ENCODE measurements around the gene STAT1.

Gene STAT1

DNA sequence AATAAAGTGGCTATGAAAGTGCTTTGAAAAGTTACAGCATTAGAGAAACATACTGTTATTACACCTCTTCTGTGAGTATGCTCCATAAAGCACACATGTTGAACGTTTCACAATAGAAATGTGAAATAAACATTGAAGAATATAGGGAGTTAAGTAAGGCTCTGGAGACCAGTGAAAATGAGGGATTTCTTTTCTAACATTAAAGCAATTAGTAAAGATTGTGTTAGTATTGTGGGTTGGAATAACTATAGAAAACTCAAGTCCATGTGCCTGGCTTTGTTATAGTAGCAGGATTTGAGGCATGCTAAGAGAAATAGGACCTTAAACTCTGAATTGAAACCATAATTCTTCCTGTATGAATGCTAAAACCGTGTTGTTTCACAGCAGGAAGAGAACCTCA, 70.3 kb downstream of the STAT1 start:
- in situ Hi-C loops (cut with MboI; ENCODE audit: low pct_unique_long_range_greater_than_20kb, low sequenced_read_pairs, unreplicated experiment), result no loop called here
- no peak for DNase-seq (ENCODE audit: low spot score)
- TF ChIP-seq, protein P1, sequence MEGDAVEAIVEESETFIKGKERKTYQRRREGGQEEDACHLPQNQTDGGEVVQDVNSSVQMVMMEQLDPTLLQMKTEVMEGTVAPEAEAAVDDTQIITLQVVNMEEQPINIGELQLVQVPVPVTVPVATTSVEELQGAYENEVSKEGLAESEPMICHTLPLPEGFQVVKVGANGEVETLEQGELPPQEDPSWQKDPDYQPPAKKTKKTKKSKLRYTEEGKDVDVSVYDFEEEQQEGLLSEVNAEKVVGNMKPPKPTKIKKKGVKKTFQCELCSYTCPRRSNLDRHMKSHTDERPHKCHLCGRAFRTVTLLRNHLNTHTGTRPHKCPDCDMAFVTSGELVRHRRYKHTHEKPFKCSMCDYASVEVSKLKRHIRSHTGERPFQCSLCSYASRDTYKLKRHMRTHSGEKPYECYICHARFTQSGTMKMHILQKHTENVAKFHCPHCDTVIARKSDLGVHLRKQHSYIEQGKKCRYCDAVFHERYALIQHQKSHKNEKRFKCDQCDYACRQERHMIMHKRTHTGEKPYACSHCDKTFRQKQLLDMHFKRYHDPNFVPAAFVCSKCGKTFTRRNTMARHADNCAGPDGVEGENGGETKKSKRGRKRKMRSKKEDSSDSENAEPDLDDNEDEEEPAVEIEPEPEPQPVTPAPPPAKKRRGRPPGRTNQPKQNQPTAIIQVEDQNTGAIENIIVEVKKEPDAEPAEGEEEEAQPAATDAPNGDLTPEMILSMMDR (IDR thresholded peaks at IDR 0.05; ENCODE audit: extremely low read depth, insufficient read depth, missing control alignments), result no peak

GRCh38 chr2:190942697-190943096, 71.3 kb downstream of the STAT1 start:
- no peak for DNase-seq (ENCODE audit: low spot score)
- TF ChIP-seq, protein P1 (IDR thresholded peaks at IDR 0.05; ENCODE audit: extremely low read depth, insufficient read depth, missing control alignments), result no peak
- in situ Hi-C loops (cut with MboI; ENCODE audit: low pct_unique_long_range_greater_than_20kb, low sequenced_read_pairs, unreplicated experiment), result no loop called here

- in situ Hi-C loops (cut with MboI; ENCODE audit: low pct_unique_long_range_greater_than_20kb, low sequenced_read_pairs, unreplicated experiment), result no loop called here
- no peak for DNase-seq (ENCODE audit: low spot score)
- TF ChIP-seq, protein P1 (IDR thresholded peaks at IDR 0.05; ENCODE audit: extremely low read depth, insufficient read depth, missing control alignments), result no peak
Measured at GRCh38 chr2:190941571-190941970, 72.4 kb downstream of the STAT1 start.

DNA sequence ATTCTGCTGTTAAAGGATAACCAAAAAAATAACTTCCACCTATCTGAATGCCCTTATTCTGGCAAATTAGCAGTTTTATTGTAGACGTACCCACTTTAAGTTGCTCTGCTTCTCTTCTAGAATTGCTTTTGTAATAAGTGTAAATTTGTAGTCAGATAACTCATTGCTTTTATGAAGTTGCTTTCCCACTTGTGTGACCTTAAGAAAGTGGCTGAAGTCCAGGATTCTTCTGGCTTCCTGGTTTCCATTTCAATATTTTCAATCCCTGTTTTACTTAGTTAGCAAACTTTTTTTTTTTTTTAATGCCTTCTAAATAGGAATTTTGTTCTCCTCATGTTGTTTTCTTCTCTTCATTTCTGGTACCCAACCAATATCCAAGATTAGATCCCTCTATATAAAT, 73.5 kb downstream of the STAT1 start:
- no peak for DNase-seq (ENCODE audit: low spot score)
- in situ Hi-C loops (cut with MboI; ENCODE audit: low pct_unique_long_range_greater_than_20kb, low sequenced_read_pairs, unreplicated experiment), result no loop called here
- TF ChIP-seq, protein P1 (IDR thresholded peaks at IDR 0.05; ENCODE audit: extremely low read depth, insufficient read depth, missing control alignments), result no peak

DNA sequence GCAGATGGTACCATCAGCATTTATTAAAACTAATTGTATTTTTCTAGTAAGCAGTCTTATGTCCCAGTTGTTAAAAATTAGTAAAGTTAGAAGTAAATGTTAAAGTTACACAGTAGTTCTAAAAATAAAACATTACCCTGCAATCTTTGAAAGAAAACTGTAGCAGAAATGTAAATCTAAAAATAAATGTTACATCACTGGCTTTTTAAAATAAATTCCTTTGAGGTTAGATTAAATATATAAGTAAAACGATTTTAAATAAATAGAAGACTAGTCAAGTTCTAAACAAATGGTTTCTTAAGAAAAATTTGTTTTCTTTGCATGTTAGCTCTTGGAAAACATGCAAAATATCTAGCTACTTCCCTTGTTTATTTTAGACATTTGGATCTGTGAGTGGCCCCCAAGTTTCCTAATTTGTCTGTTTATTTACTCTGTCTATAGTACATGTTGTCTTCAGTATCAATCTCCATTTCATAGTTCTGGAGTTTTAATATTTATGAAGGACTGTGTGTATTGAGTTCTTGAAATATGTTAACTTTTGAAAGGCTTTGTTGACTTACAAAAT, 75.1 kb downstream of the STAT1 start:
- in situ Hi-C loops (cut with MboI; ENCODE audit: low pct_unique_long_range_greater_than_20kb, low sequenced_read_pairs, unreplicated experiment), result no loop called here
- no peak for DNase-seq (ENCODE audit: low spot score)
- TF ChIP-seq, protein P1 (IDR thresholded peaks at IDR 0.05; ENCODE audit: extremely low read depth, insufficient read depth, missing control alignments), result no peak

DNA sequence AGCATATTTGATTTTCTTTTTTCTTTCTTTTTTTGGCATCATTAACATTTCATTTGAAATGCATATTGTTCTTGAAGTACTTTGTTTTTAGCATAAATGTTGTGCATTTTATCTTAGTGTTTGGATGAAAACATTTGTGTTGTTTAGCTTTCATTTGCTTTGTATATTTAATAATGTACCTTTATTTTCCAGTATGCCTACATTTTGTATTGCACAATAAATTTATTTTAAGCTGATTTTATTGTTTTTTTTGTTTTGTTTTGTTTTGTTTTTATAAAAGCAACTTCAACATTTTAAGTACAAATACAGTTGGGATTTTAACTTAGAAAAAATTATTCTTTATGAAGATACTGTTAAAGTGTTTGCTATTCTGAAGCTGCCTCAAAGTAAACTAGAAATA, 78.9 kb downstream of the STAT1 start:
- in situ Hi-C loops (cut with MboI; ENCODE audit: low pct_unique_long_range_greater_than_20kb, low sequenced_read_pairs, unreplicated experiment), result no loop called here
- TF ChIP-seq, protein P1 (IDR thresholded peaks at IDR 0.05; ENCODE audit: extremely low read depth, insufficient read depth, missing control alignments), result no peak
- DNase-seq (ENCODE audit: low spot score), result no peak

- in situ Hi-C loops (cut with MboI; ENCODE audit: low pct_unique_long_range_greater_than_20kb, low sequenced_read_pairs, unreplicated experiment), result no loop called here
- no peak for DNase-seq (ENCODE audit: low spot score)
- TF ChIP-seq, protein P1 (IDR thresholded peaks at IDR 0.05; ENCODE audit: extremely low read depth, insufficient read depth, missing control alignments), result no peak
Measured at GRCh38 chr2:190933361-190933760, 80.6 kb downstream of the STAT1 start.
